NT2/D1 (cell line): Measurements from ENCODE around the gene PIK3C2A.

Experiments
- YY1 ChIP-seq: IDR thresholded peaks from 2 replicates; pipeline ENCODE4 v1.6.1; 2011; ENCODE audit not compliant: insufficient read length, insufficient read depth
- ZNF274 ChIP-seq: IDR thresholded peaks from 2 replicates; pipeline ENCODE4 v1.6.1; 2011; ENCODE audit warnings: mild to moderate bottlenecking, low read depth, low read length

DNA sequence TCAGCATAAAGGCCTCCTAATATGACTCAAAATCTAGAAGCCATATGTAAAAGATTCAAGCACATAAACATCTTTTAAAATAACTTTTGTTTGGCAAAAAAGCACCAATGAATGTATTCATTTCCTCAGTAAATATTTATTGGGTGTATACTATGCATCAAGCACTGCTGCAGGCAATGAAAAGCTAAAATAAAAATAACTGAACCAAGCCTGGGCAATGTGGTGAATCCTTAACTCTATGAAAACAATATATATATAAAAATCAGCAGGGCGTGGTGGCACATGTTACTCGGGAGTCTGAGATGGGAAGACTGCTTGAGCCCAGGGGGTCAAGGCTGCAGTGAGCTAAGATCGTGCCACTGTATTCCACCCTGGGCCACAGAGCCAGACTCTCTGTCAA is 27.8 kb downstream of the PIK3C2A start:
- TF ChIP-seq YY1 (no peak), ZNF274 (no peak)
